ENCODE measurements around the gene MTCH2. TPM values are rescaled to one million over a fixed set of nuclear protein-coding genes. Genes with fewer than 3 reads are reported as not detected.

Gene MTCH2
- total RNA-seq, 1 experiment from 2014 or later: 88.1 TPM

GRCh38 chr11:47593934-47594855 lies 48.2 kb downstream of the MTCH2 start, which contains the start of gene C1QTNF4:
Gene C1QTNF4, minus strand, starts transcription at chr11:47594411. Its CDS starts 3,601 bp downstream, at chr11:47590810.
- H3K4me3 ChIP-seq (ENCODE audit: low read length): peak within 1 kb of the TSS; percentile 27; the same call in 1 of the 2 replicates
- H4K20me1 ChIP-seq (ENCODE audit: low read length): no peaks in the 10 kb centered on the region
- intact Hi-C loops (cut with micrococcal nuclease): no loop called here
- no peaks in the 10 kb centered on the region for H3F3A ChIP-seq (ENCODE audit: low read length, unreplicated experiment)
- H3K27ac ChIP-seq (ENCODE audit: low read length): no peak within 1 kb of the TSS
- ATAC-seq (no peak), DNase-seq (no peak)
- peaks cover 15% of the 10 kb centered on the region for H3K27me3 ChIP-seq (ENCODE audit: low read length)
- H3K79me2 ChIP-seq (ENCODE audit: low read length): no peaks in the 10 kb centered on the region
- CTCF ChIA-PET: no interaction called here
- TF ChIP-seq EZH2phosphoT487 (IDR thresholded peaks at IDR 0.05; ENCODE audit: borderline replicate concordance, low read length): no peak
- no peak for TF ChIP-seq EZH2 (IDR thresholded peaks at IDR 0.05; ENCODE audit: low read length, unreplicated experiment)
- no peak for TF ChIP-seq CTCF (conservative IDR thresholded peaks at IDR 0.05; ENCODE audit: low read depth, low read length)
- H3K9me2 ChIP-seq (replicated peaks; ENCODE audit: low read length): no peaks in the 10 kb centered on the region
- no peaks in the 10 kb centered on the region for H3K36me3 ChIP-seq (ENCODE audit: low read depth, low read length)
- H3K4me1 ChIP-seq (ENCODE audit: insufficient read depth, low read length): no peaks in the 10 kb centered on the region
- no peak within 1 kb of the TSS for H3K9ac ChIP-seq (ENCODE audit: low read length)
- no TSS peak for BruUV-seq (replicated peaks)
- no peaks in the 10 kb centered on the region for H3K9me3 ChIP-seq (ENCODE audit: low read length)
- no peak within 1 kb of the TSS for H2AFZ ChIP-seq (ENCODE audit: low read length)
- POLR2A ChIA-PET (ENCODE audit: unreplicated experiment): no interaction called here
- peak within 1 kb of the TSS; percentile 60 for H3K4me2 ChIP-seq (ENCODE audit: low read length)

GRCh38 chr11:47593492-47593933 lies 48.8 kb downstream of the MTCH2 start:
- Histone ChIP-seq H3F3A (ENCODE audit: low read length, unreplicated experiment) (no peaks in the 10 kb centered on the region), H3K79me2 (ENCODE audit: low read length) (no peaks in the 10 kb centered on the region), H3K4me3 (ENCODE audit: low read length) (no peak overlapping the region), H2AFZ (ENCODE audit: low read length) (no peak overlapping the region), H3K9me2 (replicated peaks; ENCODE audit: low read length) (no peaks in the 10 kb centered on the region), H3K4me1 (ENCODE audit: insufficient read depth, low read length) (no peaks in the 10 kb centered on the region), H4K20me1 (ENCODE audit: low read length) (no peaks in the 10 kb centered on the region), H3K27me3 (ENCODE audit: low read length) (peaks cover 15% of the 10 kb centered on the region), H3K9me3 (ENCODE audit: low read length) (no peaks in the 10 kb centered on the region), H3K9ac (ENCODE audit: low read length) (no peak overlapping the region), H3K4me2 (ENCODE audit: low read length) (peak overlapping the region; percentile 60), H3K27ac (ENCODE audit: low read length) (no peak overlapping the region), H3K36me3 (ENCODE audit: low read depth, low read length) (no peaks in the 10 kb centered on the region)
- ATAC-seq (no peak), DNase-seq (no peak)
- intact Hi-C loops (cut with micrococcal nuclease): no loop called here
- TF ChIP-seq EZH2phosphoT487 (IDR thresholded peaks at IDR 0.05; ENCODE audit: borderline replicate concordance, low read length) (no peak), CTCF (conservative IDR thresholded peaks at IDR 0.05; ENCODE audit: low read depth, low read length) (no peak), EZH2 (IDR thresholded peaks at IDR 0.05; ENCODE audit: low read length, unreplicated experiment) (no peak)
- BruUV-seq (replicated peaks): no TSS peak
- CTCF ChIA-PET: no interaction called here
- POLR2A ChIA-PET (ENCODE audit: unreplicated experiment): no interaction called here

GRCh38 chr11:47592970-47593369 lies 49.4 kb downstream of the MTCH2 start:
- intact Hi-C loops (cut with micrococcal nuclease): no loop called here
- Histone ChIP-seq H3K9me3 (ENCODE audit: low read length) (no peaks in the 10 kb centered on the region), H3K4me3 (ENCODE audit: low read length) (no peak overlapping the region), H3K27ac (ENCODE audit: low read length) (no peak overlapping the region), H3K79me2 (ENCODE audit: low read length) (no peaks in the 10 kb centered on the region), H3K4me2 (ENCODE audit: low read length) (no peak overlapping the region), H3K9ac (ENCODE audit: low read length) (no peak overlapping the region), H3K4me1 (ENCODE audit: insufficient read depth, low read length) (no peaks in the 10 kb centered on the region), H3F3A (ENCODE audit: low read length, unreplicated experiment) (no peaks in the 10 kb centered on the region), H3K36me3 (ENCODE audit: low read depth, low read length) (no peaks in the 10 kb centered on the region), H2AFZ (ENCODE audit: low read length) (no peak overlapping the region), H3K27me3 (ENCODE audit: low read length) (peaks cover 15% of the 10 kb centered on the region), H4K20me1 (ENCODE audit: low read length) (no peaks in the 10 kb centered on the region), H3K9me2 (replicated peaks; ENCODE audit: low read length) (no peaks in the 10 kb centered on the region)
- ATAC-seq: no peak
- POLR2A ChIA-PET (ENCODE audit: unreplicated experiment): no interaction called here
- CTCF ChIA-PET: no interaction called here
- no peak for DNase-seq
- no TSS peak for BruUV-seq (replicated peaks)
- TF ChIP-seq EZH2 (IDR thresholded peaks at IDR 0.05; ENCODE audit: low read length, unreplicated experiment): no peak
- TF ChIP-seq EZH2phosphoT487 (IDR thresholded peaks at IDR 0.05; ENCODE audit: borderline replicate concordance, low read length): no peak
- TF ChIP-seq CTCF (conservative IDR thresholded peaks at IDR 0.05; ENCODE audit: low read depth, low read length): no peak

Measured in PC-3 (cell line).